HepG2 (cell line): ENCODE data around the gene PPY. TPM values are rescaled to one million over a fixed set of nuclear protein-coding genes. Genes with fewer than 3 reads are reported as not detected.

Source experiments
- AHR ChIP-seq: IDR thresholded peaks from 2 replicates; pipeline ENCODE4 v1.6.1; 2018; ENCODE audit warnings: missing genetic modification reagents, missing compliant biosample characterization
- FOSL2 ChIP-seq: sonication (generic); formaldehyde crosslinking; IDR thresholded peaks from 2 replicates; pipeline ENCODE4 v1.4.0; 2020; ENCODE audit warnings: missing genetic modification reagents
- GATA4 ChIP-seq: sonication (generic); IDR thresholded peaks from 2 replicates; pipeline ENCODE4 v1.6.1; 2016; ENCODE audit warnings: antibody characterized with exemption, low read depth, borderline replicate concordance
- MIER3 ChIP-seq: IDR thresholded peaks from 2 replicates; pipeline ENCODE4 v1.6.1; 2016; ENCODE audit warnings: missing compliant biosample characterization, borderline replicate concordance
- MXD3 ChIP-seq: IDR thresholded peaks from 2 replicates; pipeline ENCODE4 v1.6.1; 2016; ENCODE audit warnings: mild to moderate bottlenecking, missing biosample characterization, missing genetic modification reagents
- NCOA1 ChIP-seq: sonication (generic); formaldehyde crosslinking; IDR thresholded peaks from 2 replicates; pipeline ENCODE4 v1.9.0; 2021; ENCODE audit warnings: missing genetic modification reagents
- NFRKB ChIP-seq: fragments of 450-650 bp; IDR thresholded peaks from 2 replicates; pipeline ENCODE4 v1.6.1; 2017
- PHF21A ChIP-seq: sonication (generic); formaldehyde crosslinking; IDR thresholded peaks from 2 replicates; pipeline ENCODE4 v1.5.0; 2020; ENCODE audit warnings: mild to moderate bottlenecking, missing genetic modification reagents
- POLR2A ChIP-seq, 2 experiments: IDR thresholded peaks; 2 replicates each; pipeline ENCODE4 v1.6.1; 2011; ENCODE audit warnings: low read depth in 2 of 2, low read length in 2 of 2, mild to moderate bottlenecking in 1 of 2, moderate library complexity in 1 of 2; ENCODE audit not compliant: insufficient read depth in 1 of 2
- RFXAP ChIP-seq: sonication (generic); formaldehyde crosslinking; IDR thresholded peaks from 2 replicates; pipeline ENCODE4 v1.4.0; 2020; ENCODE audit warnings: missing genetic modification reagents, borderline replicate concordance
- SETDB1 ChIP-seq: sonication (generic); formaldehyde crosslinking; IDR thresholded peaks from 2 replicates; pipeline ENCODE4 v1.5.1; 2020; ENCODE audit warnings: missing genetic modification reagents, mild to moderate bottlenecking, borderline replicate concordance
- SIN3A ChIP-seq: IDR thresholded peaks from 2 replicates; pipeline ENCODE4 v1.6.1; 2011; ENCODE audit warnings: low read depth, mild to moderate bottlenecking, control low read depth, low read length, borderline replicate concordance
- SIX4 ChIP-seq: sonication (generic); formaldehyde crosslinking; IDR thresholded peaks from 2 replicates; pipeline ENCODE4 v1.4.0; 2020; ENCODE audit warnings: missing genetic modification reagents
- THAP9 ChIP-seq: sonication (generic); formaldehyde crosslinking; IDR thresholded peaks from 2 replicates; pipeline ENCODE4; 2020; ENCODE audit warnings: missing genetic modification reagents, mild to moderate bottlenecking, borderline replicate concordance
- ZBTB3 ChIP-seq: sonication (generic); formaldehyde crosslinking; IDR thresholded peaks from 2 replicates; pipeline ENCODE4 v1.4.0; 2020; ENCODE audit warnings: low read depth, mild to moderate bottlenecking, moderate library complexity, missing genetic modification reagents, borderline replicate concordance
- ZNF17 ChIP-seq: sonication (generic); formaldehyde crosslinking; IDR thresholded peaks from 2 replicates; pipeline ENCODE4 v1.5.0; 2020; ENCODE audit warnings: mild to moderate bottlenecking, missing genetic modification reagents
- ZNF382 ChIP-seq: sonication (generic); formaldehyde crosslinking; IDR thresholded peaks from 2 replicates; pipeline ENCODE4 v1.5.0; 2020; ENCODE audit warnings: missing genetic modification reagents, mild to moderate bottlenecking, borderline replicate concordance
- ZNF503 ChIP-seq: sonication (generic); formaldehyde crosslinking; IDR thresholded peaks from 2 replicates; pipeline ENCODE4 v1.4.0; 2020; ENCODE audit warnings: missing genetic modification reagents
- ZNF557 ChIP-seq: sonication (generic); formaldehyde crosslinking; IDR thresholded peaks from 2 replicates; pipeline ENCODE4 v1.4.0; 2020; ENCODE audit warnings: missing genetic modification reagents
- ZNF598 ChIP-seq: sonication (generic); formaldehyde crosslinking; IDR thresholded peaks from 2 replicates; pipeline ENCODE4 v1.5.1; 2020; ENCODE audit warnings: mild to moderate bottlenecking, missing genetic modification reagents, borderline replicate concordance
- ZNF713 ChIP-seq: sonication (generic); formaldehyde crosslinking; IDR thresholded peaks from 2 replicates; pipeline ENCODE4 v1.4.0; 2020; ENCODE audit warnings: mild to moderate bottlenecking, missing genetic modification reagents
- ZNF768 ChIP-seq: sonication (generic); formaldehyde crosslinking; IDR thresholded peaks from 2 replicates; pipeline ENCODE4 v1.4.0; 2020; ENCODE audit warnings: missing genetic modification reagents
- ZSCAN30 ChIP-seq: sonication (generic); formaldehyde crosslinking; IDR thresholded peaks from 2 replicates; pipeline ENCODE4 v1.5.0; 2020; ENCODE audit warnings: mild to moderate bottlenecking, missing genetic modification reagents
- polyA plus RNA-seq, 8 experiments: library from polyadenylated mRNA; depleted of rRNA in 3 of 8; stranded (reverse) in 7 of 8; unstranded in 1 of 8; fragments of >200 nt; fragmentation: Illumina TruSeq in 4 of 8; extraction: Trizol in 4 of 8; gene quantifications; 2 replicates each; pipeline versions ENCODE4 v1.2.1 to v1.2.3, GENCODE V29; 2011 to 2016; ENCODE audit warnings: low read depth in 4 of 8, missing spikeins in 1 of 8, mixed read lengths in 1 of 8; ENCODE audit not compliant: insufficient read depth in 1 of 8
- total RNA-seq, 5 experiments: library from RNA; depleted of rRNA; stranded (reverse); fragments of >200 nt; fragmentation: Illumina TruSeq; extraction: Trizol; gene quantifications; 2 replicates each; pipeline ENCODE4 v1.2.3, GENCODE V29; 2016; ENCODE audit warnings: low read depth in 1 of 5
- TF ChIP-seq, protein P1 (sequence below): sonication (generic); formaldehyde crosslinking; conservative IDR thresholded peaks from 2 replicates; pipeline ENCODE4 v1.8.0; 2022; ENCODE audit warnings: low read depth, missing genetic modification reagents

PPY gene
- total and polyA plus RNA-seq, 2 of the 13 experiments (the other 11 are each of a cell fraction or from before 2014, with no cell fraction given): not detected

DNA sequence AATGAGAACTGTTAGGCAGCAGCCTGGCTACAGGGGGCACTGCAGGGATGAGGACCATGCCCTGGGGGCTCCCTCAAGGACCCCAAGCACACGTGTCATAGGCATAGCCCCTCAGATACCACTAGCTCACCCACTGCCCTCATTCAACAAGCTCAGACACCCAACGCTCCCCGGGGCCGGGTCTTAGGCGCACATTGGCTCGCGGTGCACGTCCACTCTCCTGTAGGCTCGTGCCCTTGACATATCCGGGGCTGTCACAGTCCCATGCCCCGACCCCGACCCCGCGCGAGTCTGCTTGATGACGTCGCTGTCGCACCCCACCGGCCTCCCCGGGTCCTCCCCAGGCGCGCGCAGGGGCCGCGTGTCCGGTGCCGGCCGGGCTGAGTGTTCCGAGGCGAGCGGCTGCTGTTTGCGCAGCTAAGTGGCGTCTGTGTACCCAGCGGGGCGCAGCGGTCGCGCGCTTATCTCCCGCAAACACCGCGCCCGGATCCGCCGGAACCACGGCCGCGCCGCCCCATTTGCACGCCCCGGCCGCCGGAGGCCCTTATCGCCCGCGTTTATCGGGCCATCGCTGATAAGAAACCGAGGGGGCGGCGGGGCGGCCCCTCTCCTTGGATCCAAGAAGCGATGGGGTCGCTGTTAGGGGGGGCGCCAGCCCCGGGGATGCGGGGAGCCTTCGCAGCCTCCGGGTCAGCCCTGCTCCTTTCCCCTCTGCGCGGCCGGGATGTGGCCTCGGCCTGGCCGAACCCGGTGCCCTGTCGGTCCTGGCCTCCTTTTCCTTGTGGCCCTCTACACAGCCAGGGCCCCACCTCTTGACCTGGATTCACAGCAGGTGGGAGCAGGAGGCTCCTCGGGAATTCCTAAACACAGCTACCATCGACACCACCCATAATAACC lies 41.5 kb upstream of the PPY start (continued):
- peak; percentile 76; the same call in 1 of the 2 replicates for TF ChIP-seq THAP9
- peak; percentile 95 for TF ChIP-seq MXD3
- TF ChIP-seq, protein P1, sequence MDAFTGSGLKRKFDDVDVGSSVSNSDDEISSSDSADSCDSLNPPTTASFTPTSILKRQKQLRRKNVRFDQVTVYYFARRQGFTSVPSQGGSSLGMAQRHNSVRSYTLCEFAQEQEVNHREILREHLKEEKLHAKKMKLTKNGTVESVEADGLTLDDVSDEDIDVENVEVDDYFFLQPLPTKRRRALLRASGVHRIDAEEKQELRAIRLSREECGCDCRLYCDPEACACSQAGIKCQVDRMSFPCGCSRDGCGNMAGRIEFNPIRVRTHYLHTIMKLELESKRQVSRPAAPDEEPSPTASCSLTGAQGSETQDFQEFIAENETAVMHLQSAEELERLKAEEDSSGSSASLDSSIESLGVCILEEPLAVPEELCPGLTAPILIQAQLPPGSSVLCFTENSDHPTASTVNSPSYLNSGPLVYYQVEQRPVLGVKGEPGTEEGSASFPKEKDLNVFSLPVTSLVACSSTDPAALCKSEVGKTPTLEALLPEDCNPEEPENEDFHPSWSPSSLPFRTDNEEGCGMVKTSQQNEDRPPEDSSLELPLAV (CRISPR knock-in tag): no peak
- TF ChIP-seq ZBTB3 (CRISPR knock-in tag): peak; percentile 49; the same call in 1 of the 2 replicates
- TF ChIP-seq SIN3A: peak; percentile 43; the same call in 1 of the 2 replicates
- peak; percentile 100 for TF ChIP-seq GATA4
- no peak for TF ChIP-seq NFRKB
- no peak for TF ChIP-seq ZNF17 (CRISPR knock-in tag)
- peak; percentile 66; the same call in 1 of the 2 replicates for TF ChIP-seq ZNF768 (CRISPR knock-in tag)
- no peak for TF ChIP-seq POLR2A (IDR thresholded peaks at IDR 0.05; ENCODE audit: insufficient read depth in 1 of 2, low read depth in 2 of 2, low read length in 2 of 2)
- TF ChIP-seq ZNF382 (CRISPR knock-in tag): no peak
- peak; percentile 71; the same call in 1 of the 2 replicates for TF ChIP-seq NCOA1
- 0 out of 2 replicates have a peak, but pooled peaks have one; percentile 72 for TF ChIP-seq RFXAP (CRISPR knock-in tag)
- peak; percentile 61; the same call in 1 of the 2 replicates for TF ChIP-seq ZNF598
- peak; percentile 99 for TF ChIP-seq ZNF503
- TF ChIP-seq MIER3: peak; percentile 64; the same call in 1 of the 2 replicates
- 0 out of 2 replicates have a peak, but pooled peaks have one; percentile 43 for TF ChIP-seq ZNF713
- TF ChIP-seq ZSCAN30 (CRISPR knock-in tag): no peak
- TF ChIP-seq AHR: no peak; the same call in 1 of the 2 replicates
- no peak for TF ChIP-seq SIX4 (CRISPR knock-in tag)
- no peak for TF ChIP-seq SETDB1
- TF ChIP-seq FOSL2 (CRISPR knock-in tag): peak; percentile 73
- TF ChIP-seq ZNF557: no peak
- peak; percentile 97 for TF ChIP-seq PHF21A (CRISPR knock-in tag)
